IMR-90 (cell line): ENCODE data around the gene ARAP1. TPM values are rescaled to one million over a fixed set of nuclear protein-coding genes. Genes with fewer than 3 reads are reported as not detected.

ENCODE experiments used
- ATAC-seq: fragments of 200-7000 bp; cut with Tn5 transposase; 2 replicates; pipeline ENCODE4 v1.9.1; 2020; ENCODE audit warnings: low read depth, mild to moderate bottlenecking, moderate library complexity
- BruUV-seq: library from RNA; stranded (reverse); fragments of 400-500 nt; replicated peaks from 2 replicates; lab custom pipeline; 2021; lab: Mats Ljungman, UMichigan
- CTCF ChIA-PET: fragments of 300-600 bp; formaldehyde crosslinking; extraction: SDS; loops from one replicate; lab custom pipeline; 2021; ENCODE audit warnings: antibody characterized with exemption; lab: Yijun Ruan, JAX
- POLR2A ChIA-PET: fragments of 300-600 bp; sonication (Branson Sonifier 250); formaldehyde crosslinking; loops from one replicate; lab custom pipeline; 2022; ENCODE audit warnings: antibody characterized with exemption; ENCODE audit not compliant: unreplicated experiment; lab: Charles Lee
- DNase-seq: peaks from one replicate; pipeline ENCODE4 v3.0.0; 2013
- H2AFZ ChIP-seq: replicated peaks from 2 replicates; pipeline ENCODE3; 2013; ENCODE audit warnings: low read length, mild to moderate bottlenecking; ENCODE audit not compliant: poor library complexity
- H2AK5ac ChIP-seq: 2 replicates; pipeline ENCODE4 v1.6.1; 2013; ENCODE audit warnings: low read depth, low read length, inconsistent platforms
- H2AK9ac ChIP-seq: replicated peaks from 2 replicates; pipeline ENCODE3; 2013; ENCODE audit warnings: mild to moderate bottlenecking, low read depth, low read length, moderate library complexity; ENCODE audit not compliant: poor library complexity
- H2BK120ac ChIP-seq: 2 replicates; pipeline ENCODE4 v1.6.1; 2013; ENCODE audit warnings: low read depth, low read length, inconsistent platforms
- H2BK15ac ChIP-seq: 3 replicates; pipeline ENCODE4 v1.6.1; 2013; ENCODE audit warnings: low read depth, low read length, inconsistent platforms
- H2BK20ac ChIP-seq: 2 replicates; pipeline ENCODE4 v1.6.1; 2013; ENCODE audit warnings: low read depth, mild to moderate bottlenecking, inconsistent platforms, low read length, moderate library complexity
- H2BK5ac ChIP-seq: 2 replicates; pipeline ENCODE4 v1.6.1; 2013; ENCODE audit warnings: mild to moderate bottlenecking, low read depth, low read length, inconsistent platforms; ENCODE audit not compliant: poor library complexity, severe bottlenecking
- H3K14ac ChIP-seq: replicated peaks from 2 replicates; pipeline ENCODE4 v1.6.1; 2013; ENCODE audit warnings: low read depth, low read length, inconsistent platforms
- H3K18ac ChIP-seq: 2 replicates; pipeline ENCODE4 v1.6.1; 2013; ENCODE audit warnings: low read depth, low read length, control low read depth
- H3K23ac ChIP-seq: 2 replicates; pipeline ENCODE4 v1.6.1; 2013; ENCODE audit warnings: low read depth, low read length, inconsistent platforms
- H3K27ac ChIP-seq: 2 replicates; pipeline ENCODE4 v1.5.1; 2013; ENCODE audit warnings: mild to moderate bottlenecking, control low read depth, low read length; ENCODE audit not compliant: insufficient read depth
- H3K27me3 ChIP-seq: 2 replicates; pipeline ENCODE4 v1.6.1; 2013; ENCODE audit warnings: low read length; ENCODE audit not compliant: control insufficient read depth, insufficient read depth
- H3K36me3 ChIP-seq: 2 replicates; pipeline ENCODE4 v1.6.1; 2013; ENCODE audit warnings: low read length, mixed read lengths; ENCODE audit not compliant: control insufficient read depth, insufficient read depth
- H3K4ac ChIP-seq: 2 replicates; pipeline ENCODE4 v1.6.1; 2013; ENCODE audit warnings: low read depth, low read length, inconsistent platforms
- H3K4me1 ChIP-seq: 2 replicates; pipeline ENCODE4 v1.6.1; 2013; ENCODE audit warnings: low read length, mixed read lengths; ENCODE audit not compliant: control insufficient read depth, insufficient read depth
- H3K4me2 ChIP-seq: 2 replicates; pipeline ENCODE4 v1.6.1; 2013; ENCODE audit warnings: low read depth, mild to moderate bottlenecking, control low read depth, low read length, moderate library complexity
- H3K4me3 ChIP-seq: 2 replicates; pipeline ENCODE4 v1.5.1; 2013; ENCODE audit warnings: low read depth, mild to moderate bottlenecking, control low read depth, low read length, moderate library complexity; ENCODE audit not compliant: insufficient read depth
- H3K56ac ChIP-seq: 2 replicates; pipeline ENCODE4 v1.6.1; 2013; ENCODE audit warnings: low read length, inconsistent platforms; ENCODE audit not compliant: insufficient read depth; ENCODE audit errors: extremely low read depth
- H3K79me1 ChIP-seq, 2 experiments: 2 replicates each; pipeline ENCODE4 v1.6.1; 2013; ENCODE audit warnings: low read length in 2 of 2, inconsistent platforms in 1 of 2, low read depth in 1 of 2
- H3K9ac ChIP-seq: 2 replicates; pipeline ENCODE4 v1.6.1; 2013; ENCODE audit warnings: low read depth, low read length, control low read depth
- H3K9me1 ChIP-seq: 2 replicates; pipeline ENCODE4 v1.6.1; 2013; ENCODE audit warnings: low read length, inconsistent platforms; ENCODE audit not compliant: insufficient read depth
- H3K9me3 ChIP-seq: 2 replicates; pipeline ENCODE4 v1.6.1; 2013; ENCODE audit warnings: low read length; ENCODE audit not compliant: control insufficient read depth, insufficient read depth
- H4K20me1 ChIP-seq: 2 replicates; pipeline ENCODE4 v1.6.1; 2013; ENCODE audit warnings: low read length, inconsistent platforms; ENCODE audit not compliant: insufficient read depth
- H4K5ac ChIP-seq: 2 replicates; pipeline ENCODE4 v1.6.1; 2013; ENCODE audit warnings: mild to moderate bottlenecking, low read depth, low read length, control low read depth
- H4K8ac ChIP-seq, 2 experiments: 2 replicates each; pipeline ENCODE4 v1.6.1; 2013; ENCODE audit warnings: low read depth in 2 of 2, low read length in 2 of 2, control low read depth in 1 of 2, inconsistent platforms in 1 of 2
- H4K91ac ChIP-seq: 2 replicates; pipeline ENCODE4 v1.6.1; 2013; ENCODE audit warnings: low read depth, low read length, inconsistent platforms; ENCODE audit not compliant: insufficient read depth
- BHLHE40 ChIP-seq: fragments of 150-350 bp; IDR thresholded peaks from 2 replicates; pipeline ENCODE4 v1.6.1; 2016; ENCODE audit warnings: mild to moderate bottlenecking, low read depth, low read length
- CEBPB ChIP-seq: IDR thresholded peaks from 2 replicates; pipeline ENCODE4 v1.6.1; 2012; ENCODE audit warnings: low read depth, low read length, improper control_type of control experiment
- MAFK ChIP-seq: IDR thresholded peaks from 2 replicates; pipeline ENCODE4 v1.6.1; 2012; ENCODE audit warnings: low read depth, low read length, improper control_type of control experiment
- MAZ ChIP-seq: IDR thresholded peaks from 2 replicates; pipeline ENCODE4 v1.6.1; 2012; ENCODE audit warnings: low read depth, mild to moderate bottlenecking, low read length, improper control_type of control experiment, moderate library complexity, borderline replicate concordance
- RCOR1 ChIP-seq: IDR thresholded peaks from 2 replicates; pipeline ENCODE4 v1.6.1; 2012; ENCODE audit warnings: mild to moderate bottlenecking, low read length, improper control_type of control experiment; ENCODE audit not compliant: insufficient replicate concordance
- WGBS, 2 experiments: methylation state at CpG; one replicate each; pipeline versions ENCODE4 v1.1.5 to v1.1.7; 2013; ENCODE audit warnings: missing lambda C conversion rate in 2 of 2; ENCODE audit not compliant: insufficient read length in 1 of 2; ENCODE audit errors: extremely low coverage in 2 of 2; 5-methylcytosine and 5-hydroxymethylcytosine counted together
- dilution Hi-C: fragments of 300-500 bp; cut with HindIII; formaldehyde crosslinking; loops from one replicate; pipeline ENCODE4 v1.14.3; 2018; ENCODE audit warnings: low sequenced_read_pairs; ENCODE audit not compliant: unreplicated experiment
- in situ Hi-C: fragments of 300-500 bp; cut with MboI; formaldehyde crosslinking; loops from 3 replicates; pipeline ENCODE4 v1.14.3; 2019; ENCODE audit warnings: low sequenced_read_pairs, inconsistent platforms, mixed read lengths
- intact Hi-C: fragments of 100-400 bp; cut with micrococcal nuclease; formaldehyde crosslinking; loops from 2 replicates; pipeline ENCODE4 v1.10.0; 2022
- polyA plus RNA-seq, 3 experiments: library from polyadenylated mRNA; depleted of rRNA; stranded (reverse); fragments of >200 nt; gene quantifications; 2 replicates each; pipeline ENCODE4 v1.2.3, GENCODE V29; 2012; ENCODE audit warnings: low replicate concordance in 1 of 3
- total RNA-seq: library from RNA; depleted of rRNA; stranded (reverse); fragments of >200 nt; gene quantifications from 2 replicates; pipeline ENCODE4 v1.2.3, GENCODE V29; 2012
- TF ChIP-seq, protein P1 (sequence below): fragments of 150-350 bp; IDR thresholded peaks from 2 replicates; pipeline ENCODE4 v1.6.1; 2016; ENCODE audit warnings: low read depth, mild to moderate bottlenecking, low read length, moderate library complexity, borderline replicate concordance
- TF ChIP-seq, protein P2 (sequence below): conservative IDR thresholded peaks from 2 replicates; pipeline ENCODE4 v1.5.1; 2012; ENCODE audit warnings: mild to moderate bottlenecking, low read depth, low read length, improper control_type of control experiment

Gene ARAP1
- total and polyA plus RNA-seq, 2 of the 4 experiments (the other 2 are of a cell fraction), result 37.6 to 63.1 TPM

DNA sequence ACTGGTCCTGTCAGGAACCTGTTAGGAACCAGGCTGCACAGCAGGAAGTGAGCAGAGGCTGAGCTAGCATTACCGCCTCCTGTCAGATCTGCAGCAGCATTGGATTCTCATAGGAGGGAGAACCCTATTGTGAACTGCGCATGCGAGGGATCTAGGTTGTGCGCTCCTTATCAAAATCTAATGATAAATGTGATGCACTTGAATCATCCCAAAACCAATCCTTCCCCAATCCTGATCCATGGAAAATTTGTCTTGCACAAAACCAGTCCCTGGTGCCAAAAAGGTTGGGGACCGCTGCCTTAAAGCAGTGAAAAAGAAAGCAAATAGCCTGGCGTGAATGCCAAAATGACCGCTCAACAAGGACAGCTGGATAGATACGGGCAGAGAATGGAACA, 1.9 kb upstream of the ARAP1 start:
- peaks cover 18% of the 10 kb centered on the region for H3K4me1 ChIP-seq
- H3K56ac ChIP-seq, result no peak overlapping the region
- H3K79me1 ChIP-seq, result peaks cover 19 to 43% of the 10 kb centered on the region in 2 experiments
- H2AK9ac ChIP-seq, result no peak overlapping the region
- no peak overlapping the region for H3K18ac ChIP-seq
- no peak overlapping the region for H2BK120ac ChIP-seq
- 80% methylated on average over 1 of the region's 8 CpGs; no CpG with 5 or more reads in 1 of the 2 experiments for WGBS, 2 experiments
- no peak overlapping the region for H2AK5ac ChIP-seq
- no peak overlapping the region for H3K9ac ChIP-seq
- no peak overlapping the region for H3K23ac ChIP-seq
- no peak overlapping the region for H3K27ac ChIP-seq
- no peak overlapping the region for H4K8ac ChIP-seq
- H3K9me1 ChIP-seq, result peaks cover 23% of the 10 kb centered on the region
- H3K27me3 ChIP-seq, result no peaks in the 10 kb centered on the region
- in situ Hi-C loops (no loop called here), intact Hi-C loops (loop anchor here (5.0 kb wide), 1 partner anchor 58 kb away; the partner anchor contains the start of gene ATG16L2), dilution Hi-C loops (no loop called here)
- no peak overlapping the region for H3K4me3 ChIP-seq
- no peak overlapping the region for H4K91ac ChIP-seq
- DNase-seq (no peak), ATAC-seq (no peak)
- no peak overlapping the region for H4K5ac ChIP-seq
- H3K14ac ChIP-seq, result no peak overlapping the region
- ChIA-PET POLR2A (no interaction called here), CTCF (no interaction called here)
- no peaks in the 10 kb centered on the region for H3K9me3 ChIP-seq
- H2BK20ac ChIP-seq, result no peak overlapping the region
- TF ChIP-seq RCOR1 (no peak), MAZ (no peak), MAFK (no peak), CEBPB (no peak), BHLHE40 (no peak)
- TF ChIP-seq, protein P1, sequence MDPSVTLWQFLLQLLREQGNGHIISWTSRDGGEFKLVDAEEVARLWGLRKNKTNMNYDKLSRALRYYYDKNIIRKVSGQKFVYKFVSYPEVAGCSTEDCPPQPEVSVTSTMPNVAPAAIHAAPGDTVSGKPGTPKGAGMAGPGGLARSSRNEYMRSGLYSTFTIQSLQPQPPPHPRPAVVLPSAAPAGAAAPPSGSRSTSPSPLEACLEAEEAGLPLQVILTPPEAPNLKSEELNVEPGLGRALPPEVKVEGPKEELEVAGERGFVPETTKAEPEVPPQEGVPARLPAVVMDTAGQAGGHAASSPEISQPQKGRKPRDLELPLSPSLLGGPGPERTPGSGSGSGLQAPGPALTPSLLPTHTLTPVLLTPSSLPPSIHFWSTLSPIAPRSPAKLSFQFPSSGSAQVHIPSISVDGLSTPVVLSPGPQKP, result no peak
- TF ChIP-seq, protein P2, sequence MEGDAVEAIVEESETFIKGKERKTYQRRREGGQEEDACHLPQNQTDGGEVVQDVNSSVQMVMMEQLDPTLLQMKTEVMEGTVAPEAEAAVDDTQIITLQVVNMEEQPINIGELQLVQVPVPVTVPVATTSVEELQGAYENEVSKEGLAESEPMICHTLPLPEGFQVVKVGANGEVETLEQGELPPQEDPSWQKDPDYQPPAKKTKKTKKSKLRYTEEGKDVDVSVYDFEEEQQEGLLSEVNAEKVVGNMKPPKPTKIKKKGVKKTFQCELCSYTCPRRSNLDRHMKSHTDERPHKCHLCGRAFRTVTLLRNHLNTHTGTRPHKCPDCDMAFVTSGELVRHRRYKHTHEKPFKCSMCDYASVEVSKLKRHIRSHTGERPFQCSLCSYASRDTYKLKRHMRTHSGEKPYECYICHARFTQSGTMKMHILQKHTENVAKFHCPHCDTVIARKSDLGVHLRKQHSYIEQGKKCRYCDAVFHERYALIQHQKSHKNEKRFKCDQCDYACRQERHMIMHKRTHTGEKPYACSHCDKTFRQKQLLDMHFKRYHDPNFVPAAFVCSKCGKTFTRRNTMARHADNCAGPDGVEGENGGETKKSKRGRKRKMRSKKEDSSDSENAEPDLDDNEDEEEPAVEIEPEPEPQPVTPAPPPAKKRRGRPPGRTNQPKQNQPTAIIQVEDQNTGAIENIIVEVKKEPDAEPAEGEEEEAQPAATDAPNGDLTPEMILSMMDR, result no peak
- H4K20me1 ChIP-seq, result peaks cover 4% of the 10 kb centered on the region; the same call in 1 of the 2 replicates
- BruUV-seq, result no TSS peak
- no peak overlapping the region; the same call in 1 of the 2 replicates for H3K4ac ChIP-seq
- no peak overlapping the region for H2BK15ac ChIP-seq
- H2AFZ ChIP-seq, result no peak overlapping the region
- no peak overlapping the region for H3K4me2 ChIP-seq
- H2BK5ac ChIP-seq, result no peak overlapping the region
- no peaks in the 10 kb centered on the region for H3K36me3 ChIP-seq
